Ascending aorta (tissue), 2 donors: ENCODE results near the gene DAPP1. TPM values are rescaled to one million over a fixed set of nuclear protein-coding genes. Genes with fewer than 3 reads are reported as not detected.
A peak's percentile ranks its signal among the peaks of the same experiment; 100 is the strongest.
"Not testable (repeated sequence)": the region's sequence is repeated elsewhere in the genome, so short reads cannot be mapped to it uniquely, and the experiment has no call there.

ENCODE experiments used
- DNase-seq, 2 donors: peaks; one replicate each; pipeline ENCODE4 v3.0.0-alpha.2; 2019; ENCODE audit warnings: low spot score in 2 of 2
- H3K27ac ChIP-seq, 2 donors: fragments of 200-600 bp; sonication (generic); one replicate each; pipeline ENCODE4 v1.5.1; 2016 to 2017; ENCODE audit warnings: mild to moderate bottlenecking in 1 of 2
- H3K27me3 ChIP-seq: fragments of 200-600 bp; sonication (generic); one replicate; pipeline ENCODE4 v1.5.1; 2017
- H3K36me3 ChIP-seq, 2 donors: fragments of 200-600 bp; sonication (generic); one replicate each; pipeline ENCODE4 v1.5.1; 2016
- H3K4me1 ChIP-seq, 2 donors: fragments of 200-600 bp; sonication (generic); one replicate each; pipeline ENCODE4 v1.5.1; 2016 to 2017; ENCODE audit warnings: mild to moderate bottlenecking in 1 of 2
- H3K4me3 ChIP-seq, 2 donors: fragments of 200-600 bp; sonication (generic); one replicate each; pipeline ENCODE4 v1.5.1; 2016 to 2017; ENCODE audit warnings: mild to moderate bottlenecking in 1 of 2
- H3K9me3 ChIP-seq, 2 donors: fragments of 200-600 bp; sonication (generic); one replicate each; pipeline ENCODE4 v1.5.1; 2016
- CTCF ChIP-seq, 3 experiments: fragments of 200-600 bp in 2 of 3; fragments of 450-650 bp in 1 of 3; sonication (generic) in 2 of 3; IDR thresholded peaks; one replicate each; pipeline ENCODE4 v1.5.1; 2016 to 2019; ENCODE audit warnings: antibody characterized with exemption in 3 of 3, mild to moderate bottlenecking in 1 of 3, moderate library complexity in 1 of 3
- intact Hi-C: fragments of 100-400 bp; cut with DNase I; formaldehyde crosslinking; loops from one replicate; pipeline ENCODE4 v1.15.1; 2023
- total RNA-seq: library from RNA; depleted of rRNA; stranded (reverse); fragments of >200 nt; gene quantifications from one replicate; pipeline ENCODE4 v1.1.0, GENCODE V29; 2016

DAPP1 gene
- total RNA-seq, 1 donor from 2014 or later = not detected

- Histone ChIP-seq H3K27me3 (no peaks in the 10 kb centered on the region), H3K36me3 (no peaks in the 10 kb centered on the region), H3K4me1 (no peaks in the 10 kb centered on the region), H3K4me3 (no peak overlapping the region), H3K27ac (no peak overlapping the region), H3K9me3 (no peaks in the 10 kb centered on the region)
- DNase-seq = no peak
- intact Hi-C loops = no loop called here
- TF ChIP-seq CTCF (IDR thresholded peaks at IDR 0.05) = no peak
These were observed 8.6 kb downstream of the DAPP1 start for GRCh38 chr4:99825272-99825671.

GRCh38 chr4:99826016-99826415 is 9.4 kb downstream of the DAPP1 start:
- Histone ChIP-seq H3K4me3 (no peak overlapping the region), H3K4me1 (no peaks in the 10 kb centered on the region), H3K9me3 (no peaks in the 10 kb centered on the region), H3K27ac (no peak overlapping the region), H3K27me3 (no peaks in the 10 kb centered on the region), H3K36me3 (no peaks in the 10 kb centered on the region)
- no peak for TF ChIP-seq CTCF (IDR thresholded peaks at IDR 0.05)
- intact Hi-C loops = no loop called here
- DNase-seq = no peak

- no peaks in the 10 kb centered on the region for H3K27me3 ChIP-seq
- H3K36me3 ChIP-seq = no peaks in the 10 kb centered on the region
- H3K27ac ChIP-seq = no peak overlapping the region
- no peak for TF ChIP-seq CTCF (IDR thresholded peaks at IDR 0.05)
- no peaks in the 10 kb centered on the region for H3K4me1 ChIP-seq
- H3K9me3 ChIP-seq = no peaks in the 10 kb centered on the region
- DNase-seq = no peak
- H3K4me3 ChIP-seq = no peak overlapping the region
- intact Hi-C loops = no loop called here
These were observed 10.8 kb downstream of the DAPP1 start for GRCh38 chr4:99827454-99827853.

- Histone ChIP-seq H3K27me3 (no peaks in the 10 kb centered on the region), H3K27ac (peak overlapping the region in 1 of 2 donors; percentile 29), H3K36me3 (no peaks in the 10 kb centered on the region), H3K9me3 (no peaks in the 10 kb centered on the region), H3K4me1 (no peaks in the 10 kb centered on the region), H3K4me3 (no peak overlapping the region)
- TF ChIP-seq CTCF (IDR thresholded peaks at IDR 0.05) = no peak
- intact Hi-C loops = no loop called here
- no peak for DNase-seq
These were observed 11.2 kb downstream of the DAPP1 start for GRCh38 chr4:99827857-99828256.

GRCh38 chr4:99828477-99828876 is 11.8 kb downstream of the DAPP1 start:
- Histone ChIP-seq H3K36me3 (no peaks in the 10 kb centered on the region), H3K4me3 (no peak overlapping the region), H3K4me1 (peaks cover 0 to 3% of the 10 kb centered on the region in 2 donors), H3K27me3 (no peaks in the 10 kb centered on the region), H3K9me3 (no peaks in the 10 kb centered on the region), H3K27ac (peak overlapping the region; percentile 29 to 46)
- no peak for TF ChIP-seq CTCF (IDR thresholded peaks at IDR 0.05)
- intact Hi-C loops = no loop called here
- no peak for DNase-seq

GRCh38 chr4:99830051-99830450 is 13.4 kb downstream of the DAPP1 start:
- H3K27me3 ChIP-seq, H3K36me3 ChIP-seq, H3K27ac ChIP-seq, DNase-seq, intact Hi-C loops, H3K9me3 ChIP-seq, H3K4me1 ChIP-seq, H3K4me3 ChIP-seq: not testable (repeated sequence)
